ENCODE results near the gene ARL16.

GRCh38 chr17:81644976-81645952 is 38.3 kb downstream of the ARL16 start:
- no peak for TF ChIP-seq CTCF (IDR thresholded peaks at IDR 0.05)
- no peak for TF ChIP-seq MAX (IDR thresholded peaks at IDR 0.05)
- no peak for TF ChIP-seq EHMT2 (IDR thresholded peaks at IDR 0.05; ENCODE audit: low read depth)
- TF ChIP-seq USF2 (IDR thresholded peaks at IDR 0.05) = no peak
- TF ChIP-seq REST (IDR thresholded peaks at IDR 0.05) = no peak
- no peak for TF ChIP-seq PHF8 (IDR thresholded peaks at IDR 0.05; ENCODE audit: borderline replicate concordance, low read depth)
